ENCODE data around the gene GPSM1. TPM values are rescaled to one million over a fixed set of nuclear protein-coding genes. Genes with fewer than 3 reads are reported as not detected.

The GPSM1 gene
- total and polyA plus RNA-seq, 2 donors (not counting 1 experiment from before 2014, with no cell fraction given), result 2.4 to 6.3 TPM

DNA sequence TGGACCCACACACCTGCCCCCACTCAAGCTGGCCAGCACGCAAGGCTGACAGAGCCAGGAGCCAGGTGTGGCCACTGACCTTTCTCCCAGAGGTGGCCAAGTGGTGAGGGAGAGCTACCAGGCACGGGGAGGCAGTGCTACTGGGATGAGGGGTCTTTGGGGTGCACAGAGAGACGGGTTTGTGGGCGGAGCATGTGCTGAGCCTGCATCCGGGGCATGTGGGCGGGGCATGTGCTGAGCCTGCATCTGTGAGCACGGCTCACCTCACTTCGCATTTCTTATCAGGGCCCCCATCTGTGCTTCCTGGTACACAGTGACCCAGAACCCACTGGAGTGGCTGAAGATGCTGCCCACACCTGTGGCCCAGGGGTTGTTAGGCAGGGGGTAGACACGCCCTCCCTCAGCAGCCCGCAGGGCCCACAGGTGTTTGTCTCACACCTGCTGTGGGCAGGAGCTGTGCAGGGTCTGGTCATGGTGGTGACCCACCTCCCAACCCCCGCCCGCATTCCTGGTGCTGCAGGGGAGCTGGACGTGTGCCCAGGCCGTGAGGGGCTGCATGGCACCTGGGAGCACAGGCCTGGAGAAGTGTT is 45.0 kb upstream of the GPSM1 start:
- Histone ChIP-seq H3K9me3 (ENCODE audit: control extremely low read depth in 1 of 3, control insufficient read depth in 2 of 3, insufficient read depth in 1 of 3, low read length in 2 of 3) (peaks cover 0 to 7% (median 0%) of the 10 kb centered on the region in 3 donors), H2AFZ (ENCODE audit: insufficient read depth, low read depth, low read length, poor library complexity, severe bottlenecking) (no peak overlapping the region), H3K4me1 (ENCODE audit: control insufficient read depth in 2 of 2, insufficient read depth in 2 of 2, low read length in 2 of 2) (peaks cover 18 to 25% of the 10 kb centered on the region in 2 donors), H3K36me3 (replicated peaks in 1 of 2; ENCODE audit: control extremely low read depth in 1 of 2, control insufficient read depth in 1 of 2, extremely low read depth in 1 of 2, insufficient read depth in 2 of 2, low read length in 1 of 2) (no peaks in the 10 kb centered on the region), H3K4me3 (ENCODE audit: control extremely low read depth in 1 of 5, extremely low read depth in 1 of 5, insufficient read depth in 1 of 5, low read depth in 2 of 5, low read length in 4 of 5) (no peak overlapping the region), H3K9ac (ENCODE audit: low read length) (peak overlapping the region; percentile 11), H4K20me1 (ENCODE audit: control insufficient read depth, insufficient read depth, low read length, poor library complexity, severe bottlenecking) (no peaks in the 10 kb centered on the region), H3K27ac (ENCODE audit: low read length in 2 of 2) (no peak overlapping the region), H3K79me2 (ENCODE audit: control insufficient read depth, insufficient read depth, low read length) (no peaks in the 10 kb centered on the region), H3K4me2 (replicated peaks; ENCODE audit: low read depth, low read length, poor library complexity, severe bottlenecking) (peak overlapping the region; percentile 88), H3K27me3 (replicated peaks in 1 of 4; ENCODE audit: control extremely low read depth in 1 of 4, control insufficient read depth in 3 of 4, insufficient read depth in 4 of 4, low read length in 3 of 4) (peaks cover 0 to 3% (median 0%) of the 10 kb centered on the region in 4 experiments)
- Mint-ChIP-seq H3K27me3 (peaks cover 10% of the 10 kb centered on the region), H3K9me3 (ENCODE audit: insufficient read depth) (no peaks in the 10 kb centered on the region), H3K27ac (peak overlapping the region; percentile 56), H3K4me1 (peaks cover 23% of the 10 kb centered on the region), H3K4me3 (peak overlapping the region; percentile 94)
- ATAC-seq (ENCODE audit: low read depth), result peak; percentile 25
- DNase-seq, result peak; percentile 62
- CTCF ChIA-PET, result interaction anchor here (1.1 to 6.2 kb wide), 16 partner anchors 13 to 314 kb away, joined by 3 to 103 read pairs (median 7); partner anchors contain the start of gene DNLZ
- 9% methylated on average over 13 of the region's 14 CpGs for WGBS (ENCODE audit: insufficient coverage)
- POLR2A ChIA-PET, result no interaction called here
- TF ChIP-seq, protein P1, sequence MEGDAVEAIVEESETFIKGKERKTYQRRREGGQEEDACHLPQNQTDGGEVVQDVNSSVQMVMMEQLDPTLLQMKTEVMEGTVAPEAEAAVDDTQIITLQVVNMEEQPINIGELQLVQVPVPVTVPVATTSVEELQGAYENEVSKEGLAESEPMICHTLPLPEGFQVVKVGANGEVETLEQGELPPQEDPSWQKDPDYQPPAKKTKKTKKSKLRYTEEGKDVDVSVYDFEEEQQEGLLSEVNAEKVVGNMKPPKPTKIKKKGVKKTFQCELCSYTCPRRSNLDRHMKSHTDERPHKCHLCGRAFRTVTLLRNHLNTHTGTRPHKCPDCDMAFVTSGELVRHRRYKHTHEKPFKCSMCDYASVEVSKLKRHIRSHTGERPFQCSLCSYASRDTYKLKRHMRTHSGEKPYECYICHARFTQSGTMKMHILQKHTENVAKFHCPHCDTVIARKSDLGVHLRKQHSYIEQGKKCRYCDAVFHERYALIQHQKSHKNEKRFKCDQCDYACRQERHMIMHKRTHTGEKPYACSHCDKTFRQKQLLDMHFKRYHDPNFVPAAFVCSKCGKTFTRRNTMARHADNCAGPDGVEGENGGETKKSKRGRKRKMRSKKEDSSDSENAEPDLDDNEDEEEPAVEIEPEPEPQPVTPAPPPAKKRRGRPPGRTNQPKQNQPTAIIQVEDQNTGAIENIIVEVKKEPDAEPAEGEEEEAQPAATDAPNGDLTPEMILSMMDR (IDR thresholded peaks at IDR 0.05), result no peak
- TF ChIP-seq EZH2 (IDR thresholded peaks at IDR 0.05; ENCODE audit: borderline replicate concordance, insufficient read depth, low read depth, low read length, poor library complexity, severe bottlenecking), result no peak
- intact Hi-C loops (cut with micrococcal nuclease), result no loop called here

Data from B cell (primary cell).